GM21390 (cell line): Measurements from ENCODE around the gene METTL25.

ENCODE experiments used
- ATAC-seq: cut with Tn5 transposase; IDR thresholded peaks from one replicate; pipeline ENCODE4 v1.9.1; 2021; ENCODE audit not compliant: unreplicated experiment

METTL25 gene

DNA sequence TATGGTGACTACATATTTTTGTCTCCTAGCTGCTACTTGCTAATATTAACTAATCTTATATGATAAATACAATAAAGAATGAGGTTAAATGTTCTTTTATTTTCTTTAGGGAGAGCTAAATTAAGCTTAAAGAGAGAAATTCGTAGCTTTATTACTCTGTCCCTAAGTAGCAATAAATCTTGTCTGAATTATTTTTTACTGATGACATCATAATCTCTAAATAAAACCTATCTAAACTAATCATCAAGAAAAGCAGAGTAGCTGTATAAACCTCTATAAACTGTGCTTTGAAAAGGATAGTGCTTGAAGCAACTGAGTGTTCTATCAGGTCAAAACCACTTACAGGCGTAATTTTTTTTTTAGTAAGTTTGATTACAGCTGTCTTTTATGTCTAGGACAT is 42.5 kb downstream of the METTL25 start:
- no peak for ATAC-seq

- ATAC-seq, result no peak
These were observed 48.3 kb downstream of the METTL25 start for GRCh38 chr12:82406651-82407050.

GRCh38 chr12:82407481-82407880 is 49.2 kb downstream of the METTL25 start:
- ATAC-seq, result no peak

DNA sequence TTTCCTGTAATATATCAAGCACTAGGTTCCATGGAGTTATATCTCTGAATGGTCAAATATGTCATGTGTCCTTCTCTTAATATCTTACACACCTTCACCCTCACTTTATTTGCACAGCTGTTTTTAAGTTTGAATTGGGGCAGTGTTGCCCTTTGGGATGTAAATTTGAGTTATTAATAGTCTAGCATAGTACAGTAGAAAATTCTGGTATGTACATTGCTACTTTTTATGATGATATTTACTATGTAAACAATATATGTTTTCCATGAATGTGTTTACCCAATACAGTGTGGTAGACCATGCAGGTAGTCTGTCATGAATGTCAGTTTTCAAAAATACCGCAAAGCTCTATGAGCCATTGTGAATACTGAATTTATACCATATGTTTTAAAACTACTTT is 50.5 kb downstream of the METTL25 start:
- ATAC-seq, result no peak

DNA sequence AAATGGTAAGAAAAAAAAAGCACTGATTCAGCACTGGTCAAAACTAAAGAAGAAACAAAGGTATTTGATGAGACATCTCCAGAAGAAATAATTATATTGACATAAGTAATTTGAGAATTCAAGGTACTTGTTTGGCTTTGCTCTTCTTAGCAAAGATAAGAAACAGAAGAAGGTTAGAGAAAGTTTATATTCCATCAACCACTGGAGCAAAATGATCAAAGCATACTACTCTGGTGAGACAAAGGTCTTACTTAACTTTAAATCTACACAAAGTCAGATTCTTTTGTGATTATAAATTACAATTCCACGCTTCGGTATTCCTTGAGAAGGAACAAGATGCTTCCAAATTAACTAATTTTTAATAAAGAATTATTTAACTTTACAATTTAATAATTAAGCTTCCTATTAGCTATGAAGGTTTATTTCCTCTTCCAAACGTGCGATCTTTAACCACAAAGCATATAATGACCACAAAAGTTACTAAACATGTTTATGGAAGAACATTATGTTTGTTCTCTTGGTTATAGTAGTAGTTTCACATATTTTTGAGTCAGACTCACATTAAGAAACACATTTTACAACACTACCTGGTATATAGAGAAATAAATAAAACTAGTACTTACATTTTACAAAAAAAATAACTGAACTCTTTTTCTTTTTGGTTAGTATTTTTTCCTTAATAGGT is 53.4 kb downstream of the METTL25 start:
- ATAC-seq, result no peak

DNA sequence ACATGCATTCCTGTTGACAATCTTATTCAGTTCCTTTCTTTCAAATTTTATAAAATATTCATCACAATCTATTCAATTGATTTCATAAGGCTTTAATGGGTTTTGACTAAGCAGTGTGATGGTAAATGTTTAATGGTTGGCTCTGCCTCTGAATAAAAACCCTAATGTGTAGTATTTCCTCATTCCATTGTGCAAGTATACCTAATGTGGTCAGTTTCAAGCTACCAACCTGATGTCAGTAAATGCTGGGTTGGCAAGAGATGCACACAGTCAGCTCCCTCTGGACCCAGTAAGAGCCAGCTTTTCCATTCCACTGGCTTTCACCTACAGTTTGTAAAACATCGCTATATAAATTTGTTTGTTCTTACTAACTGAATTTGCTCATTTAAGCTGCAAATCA is 53.9 kb downstream of the METTL25 start:
- ATAC-seq, result no peak

DNA sequence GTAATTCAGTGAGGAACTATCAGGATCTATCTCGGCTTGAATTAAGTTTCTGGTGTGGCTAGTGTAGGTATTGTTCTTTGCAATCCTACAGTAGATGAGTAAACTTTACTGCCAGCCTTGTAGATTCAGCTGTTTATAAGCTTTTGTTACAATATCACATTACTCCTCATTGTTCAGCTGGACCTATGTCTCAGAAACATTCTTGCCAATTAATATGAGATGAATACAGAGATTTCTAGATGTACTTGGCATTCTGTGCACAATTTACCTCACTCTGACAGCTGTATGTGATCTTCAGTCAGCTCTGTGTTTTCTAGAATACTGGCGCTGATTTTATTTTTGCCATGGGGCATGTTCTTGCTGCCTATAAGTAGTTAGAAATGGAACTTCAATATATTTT is 55.7 kb downstream of the METTL25 start:
- ATAC-seq, result no peak

DNA sequence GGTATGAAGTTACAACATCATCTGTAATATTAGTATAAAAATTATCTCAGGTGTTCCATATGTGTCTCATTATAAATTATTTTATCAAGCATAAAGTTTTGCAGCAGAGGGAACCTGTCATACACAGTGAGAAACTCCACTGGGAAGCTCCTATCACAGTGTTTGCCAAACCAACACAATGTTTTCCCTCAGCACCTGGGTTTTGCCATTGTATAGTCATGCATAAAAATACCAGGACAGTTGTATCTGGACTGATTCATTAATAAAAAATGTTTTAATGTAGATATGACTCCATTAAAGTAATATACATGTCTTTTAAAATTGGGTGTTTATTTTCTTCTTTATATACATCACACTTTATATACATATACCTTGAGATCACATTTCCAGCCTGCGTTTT is 56.6 kb downstream of the METTL25 start:
- no peak for ATAC-seq

GRCh38 chr12:82415402-82415801 is 57.1 kb downstream of the METTL25 start:
- ATAC-seq, result no peak

DNA sequence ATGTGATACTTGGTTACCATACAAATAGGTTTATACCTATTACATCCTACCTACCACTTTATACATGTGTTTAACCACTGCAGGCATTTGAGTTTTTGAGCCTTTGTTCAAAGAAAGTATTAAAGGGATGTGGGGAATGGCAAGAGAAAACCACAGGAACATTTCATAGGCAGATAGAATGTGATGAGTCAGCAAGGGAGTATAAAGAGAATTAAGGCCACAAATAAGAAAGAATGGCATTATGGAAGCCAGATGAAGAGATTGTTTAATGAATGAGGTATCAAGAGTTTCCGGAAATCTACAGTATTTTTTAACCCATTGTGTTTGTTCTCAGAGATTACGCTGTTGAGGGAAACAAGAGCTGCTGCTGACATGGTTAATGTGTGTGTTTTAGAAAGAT is 66.9 kb downstream of the METTL25 start:
- no peak for ATAC-seq

- no peak for ATAC-seq
These were observed 67.8 kb downstream of the METTL25 start for GRCh38 chr12:82426081-82426480.

GRCh38 chr12:82426586-82426985 is 68.3 kb downstream of the METTL25 start:
- ATAC-seq, result no peak

DNA sequence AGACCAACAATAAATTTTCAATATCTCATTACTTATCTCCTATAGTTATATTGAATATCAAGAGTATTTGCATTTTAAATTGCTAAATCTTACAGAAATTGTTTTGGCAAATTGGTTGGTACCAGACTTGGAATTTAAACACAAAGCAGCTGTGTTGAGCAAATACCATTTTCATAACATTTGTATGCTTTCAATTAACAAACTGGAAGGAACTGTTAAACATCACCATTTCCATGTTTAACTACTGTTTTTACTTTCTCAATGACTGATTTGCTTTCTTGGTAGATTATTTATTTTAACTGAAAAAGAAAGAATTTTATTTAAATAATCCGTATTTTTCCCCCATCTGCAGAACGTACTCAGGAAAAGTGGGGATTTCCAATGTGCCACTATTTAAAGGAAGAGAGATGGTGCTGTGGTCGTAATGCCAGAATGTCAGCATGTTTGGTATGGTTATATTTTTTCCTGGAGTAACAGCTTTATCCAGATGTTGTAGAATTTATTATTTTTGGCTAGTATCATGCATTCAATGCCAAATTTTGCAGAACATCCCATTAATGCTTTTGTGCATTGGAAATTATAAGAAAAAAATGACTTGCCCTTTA is 72.3 kb downstream of the METTL25 start:
- ATAC-seq, result no peak

DNA sequence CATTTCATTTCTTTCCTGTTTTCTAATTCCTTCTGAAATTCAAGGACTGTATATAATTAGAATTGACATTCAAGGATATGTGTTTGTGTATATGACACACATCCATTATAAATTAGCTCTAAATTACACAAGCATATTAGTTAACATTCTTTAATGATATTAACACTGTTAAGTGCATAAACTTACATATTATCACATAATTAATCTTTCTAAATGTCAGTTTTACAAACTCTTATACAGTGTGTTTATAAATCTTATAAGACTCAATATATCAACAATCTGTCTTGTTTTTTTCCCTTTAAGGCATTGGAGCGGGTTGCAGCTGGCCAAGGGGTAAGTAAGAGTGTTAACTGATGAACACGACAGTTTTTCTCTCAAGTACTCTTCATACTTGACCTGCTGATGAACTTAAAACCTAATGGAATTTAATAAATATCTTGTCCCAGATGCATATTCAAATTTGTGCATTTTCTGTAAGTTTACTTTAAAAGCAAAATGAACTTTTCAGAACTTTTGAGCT is 76.1 kb downstream of the METTL25 start:
- no peak for ATAC-seq

GRCh38 chr12:82436354-82436753 is 78.0 kb downstream of the METTL25 start:
- no peak for ATAC-seq

DNA sequence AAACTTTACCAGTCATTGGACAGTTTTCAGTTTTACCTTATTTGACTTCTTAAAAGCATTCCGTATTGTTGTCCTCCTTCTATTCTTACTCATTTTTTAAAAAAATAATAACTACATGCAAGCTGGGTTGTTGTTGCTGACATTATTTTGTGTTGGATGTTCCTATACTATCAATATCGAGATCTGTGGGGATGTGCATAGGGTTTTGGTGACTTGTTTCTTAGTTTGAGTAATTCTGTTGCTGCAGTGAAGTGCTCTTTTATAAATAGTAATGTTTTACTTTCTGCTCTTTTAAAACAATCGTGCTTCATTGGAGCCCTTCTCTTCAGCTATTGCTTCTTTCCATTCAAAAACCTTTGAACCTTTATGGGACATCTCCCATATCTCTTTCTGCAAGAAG is 79.4 kb downstream of the METTL25 start:
- ATAC-seq, result peak; percentile 26

DNA sequence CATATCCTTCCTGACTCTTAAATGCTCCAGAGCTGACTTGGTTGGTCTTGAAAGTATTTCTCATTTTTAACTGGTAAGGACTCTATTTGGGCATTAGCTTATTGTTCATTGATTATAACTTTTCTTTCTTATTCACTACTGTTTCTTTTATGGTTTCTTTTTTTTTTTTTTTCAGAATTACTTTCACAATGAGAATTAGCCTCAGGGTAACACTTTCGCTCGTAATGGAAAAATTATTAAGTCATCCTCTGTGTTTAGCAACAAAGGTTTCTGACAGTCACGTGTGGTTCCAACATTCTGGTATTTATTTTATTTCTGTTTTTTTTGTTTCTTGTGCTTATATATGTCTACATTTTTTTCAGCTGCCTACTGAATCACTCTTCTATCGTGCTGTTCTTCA is 80.0 kb downstream of the METTL25 start:
- ATAC-seq, result peak; percentile 59

- no peak for ATAC-seq
These were observed 82.6 kb downstream of the METTL25 start for GRCh38 chr12:82440885-82441284.

DNA sequence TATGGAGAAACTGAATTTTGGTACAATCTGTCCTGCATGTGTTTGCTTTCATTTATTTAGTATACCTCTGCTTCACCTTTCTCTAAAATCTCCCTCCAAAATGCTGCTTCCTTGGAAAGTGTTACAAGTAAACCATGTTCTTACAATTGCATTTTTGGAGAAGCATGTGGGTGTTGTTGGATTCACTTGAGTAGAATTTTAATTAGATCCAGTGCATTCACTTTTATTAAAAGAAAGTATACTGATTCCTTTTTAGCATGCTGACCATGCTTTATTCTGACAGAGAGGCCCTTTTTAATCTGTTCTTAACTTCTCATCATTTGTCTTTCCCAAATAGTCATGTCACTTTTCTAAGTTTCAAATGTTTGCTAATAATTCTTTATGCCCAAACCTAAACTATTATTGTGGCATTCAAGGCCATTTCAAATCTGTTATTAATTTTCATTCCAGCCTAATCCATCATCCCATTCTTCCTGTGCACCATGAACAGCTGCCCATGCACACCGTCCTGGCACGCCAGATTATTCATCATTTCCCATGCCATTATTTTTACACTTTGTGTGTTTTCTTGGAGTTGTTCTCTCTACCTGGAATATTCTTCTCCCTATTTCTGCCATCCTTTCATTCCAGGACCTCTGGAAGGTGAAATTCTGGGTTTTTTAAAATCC is 90.7 kb downstream of the METTL25 start:
- ATAC-seq, result no peak

GRCh38 chr12:82456633-82457032 is 98.3 kb downstream of the METTL25 start:
- ATAC-seq, result no peak

DNA sequence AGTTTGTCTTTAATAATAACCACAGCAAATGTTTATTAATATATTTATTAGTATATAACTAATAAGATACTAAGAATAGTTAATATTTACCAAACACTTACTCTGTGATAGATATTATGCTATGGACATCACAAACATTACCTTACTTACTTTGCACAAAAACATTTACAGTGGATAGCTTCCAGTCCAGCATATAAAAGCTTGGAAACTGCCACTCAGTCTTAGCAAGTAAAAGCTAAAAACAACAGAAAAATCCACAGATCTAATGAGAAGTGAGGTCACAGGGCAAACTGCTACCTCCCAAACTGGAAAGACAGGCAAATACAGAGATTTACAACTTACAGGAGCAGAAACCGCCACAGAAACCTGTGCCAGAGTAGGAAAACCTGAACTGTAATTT is 99.8 kb downstream of the METTL25 start:
- ATAC-seq, result no peak

DNA sequence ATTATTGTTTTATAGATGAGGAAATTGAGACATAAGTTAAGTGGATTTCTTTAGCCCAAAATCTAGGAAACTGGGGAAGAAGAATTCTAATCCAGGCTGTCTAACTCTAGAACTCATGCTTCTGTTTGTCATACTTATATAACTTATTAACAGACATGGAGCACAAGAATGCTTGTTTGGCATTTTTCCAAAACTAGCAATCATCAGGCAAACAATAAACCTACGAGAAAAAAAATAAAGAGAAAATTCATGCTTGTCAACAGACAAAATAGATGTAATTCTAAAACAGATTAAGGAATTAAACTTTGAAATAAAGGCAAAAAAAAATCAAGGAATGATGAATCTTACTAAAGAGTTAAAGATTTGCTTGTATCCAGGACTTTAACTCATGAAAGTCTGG is 103.1 kb downstream of the METTL25 start:
- no peak for ATAC-seq
